Hepatocyte (in vitro differentiated cells): ENCODE data around the gene CCDC88C.

Source experiments
- EZH2 ChIP-seq: fragments of 200-600 bp; sonication (generic); IDR thresholded peaks from 2 replicates; pipeline ENCODE4 v1.6.1; 2016; ENCODE audit warnings: antibody characterized with exemption, mild to moderate bottlenecking, borderline replicate concordance
- EZH2phosphoT487 ChIP-seq: fragments of 200-600 bp; sonication (generic); IDR thresholded peaks from one replicate; pipeline ENCODE4 v1.6.1; 2018; ENCODE audit warnings: antibody characterized with exemption, mild to moderate bottlenecking, low read depth, moderate library complexity; ENCODE audit not compliant: unreplicated experiment, severe bottlenecking
- TF ChIP-seq, protein P1 (sequence below): fragments of 200-600 bp; sonication (generic); IDR thresholded peaks from 2 replicates; pipeline ENCODE4 v1.5.1; 2016; ENCODE audit warnings: antibody characterized with exemption, mild to moderate bottlenecking; ENCODE audit not compliant: poor library complexity

DNA sequence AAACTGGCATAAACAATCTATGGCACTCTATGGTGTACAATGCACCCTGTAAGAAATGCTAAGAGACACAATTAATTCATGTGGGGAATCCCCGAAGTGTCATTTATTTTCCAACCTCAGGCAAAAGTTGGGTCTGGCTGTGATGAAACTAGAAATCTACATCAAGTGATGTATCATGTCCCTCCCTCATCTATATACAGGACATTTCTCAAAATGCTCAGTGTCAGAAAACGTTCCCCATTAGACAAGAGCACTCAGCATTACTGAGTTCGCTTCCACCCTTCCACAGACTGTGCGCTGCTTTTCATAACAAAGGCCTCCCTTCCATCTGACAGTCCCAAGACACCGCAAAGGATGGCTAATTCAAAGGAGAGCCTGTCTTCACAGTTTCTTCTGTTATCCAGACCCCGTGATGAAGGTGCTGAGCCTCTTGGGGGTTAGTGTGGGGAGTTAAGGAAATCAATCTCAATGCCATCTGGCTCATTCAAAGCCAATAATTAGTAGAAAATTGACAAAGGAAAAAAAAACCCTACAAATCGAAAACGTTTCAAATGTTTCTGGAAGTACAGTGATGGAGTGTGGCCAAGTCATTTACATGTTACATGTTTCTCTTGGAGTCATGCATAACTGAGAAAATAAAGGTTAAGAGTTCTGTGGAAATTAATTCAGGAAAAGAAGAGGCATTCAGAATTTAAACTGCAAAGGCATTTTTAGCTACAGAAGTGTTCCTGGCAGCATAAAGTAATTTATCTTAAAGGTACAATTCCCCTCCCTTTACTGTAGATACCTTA is 7.5 kb downstream of the CCDC88C start:
- TF ChIP-seq, protein P1, sequence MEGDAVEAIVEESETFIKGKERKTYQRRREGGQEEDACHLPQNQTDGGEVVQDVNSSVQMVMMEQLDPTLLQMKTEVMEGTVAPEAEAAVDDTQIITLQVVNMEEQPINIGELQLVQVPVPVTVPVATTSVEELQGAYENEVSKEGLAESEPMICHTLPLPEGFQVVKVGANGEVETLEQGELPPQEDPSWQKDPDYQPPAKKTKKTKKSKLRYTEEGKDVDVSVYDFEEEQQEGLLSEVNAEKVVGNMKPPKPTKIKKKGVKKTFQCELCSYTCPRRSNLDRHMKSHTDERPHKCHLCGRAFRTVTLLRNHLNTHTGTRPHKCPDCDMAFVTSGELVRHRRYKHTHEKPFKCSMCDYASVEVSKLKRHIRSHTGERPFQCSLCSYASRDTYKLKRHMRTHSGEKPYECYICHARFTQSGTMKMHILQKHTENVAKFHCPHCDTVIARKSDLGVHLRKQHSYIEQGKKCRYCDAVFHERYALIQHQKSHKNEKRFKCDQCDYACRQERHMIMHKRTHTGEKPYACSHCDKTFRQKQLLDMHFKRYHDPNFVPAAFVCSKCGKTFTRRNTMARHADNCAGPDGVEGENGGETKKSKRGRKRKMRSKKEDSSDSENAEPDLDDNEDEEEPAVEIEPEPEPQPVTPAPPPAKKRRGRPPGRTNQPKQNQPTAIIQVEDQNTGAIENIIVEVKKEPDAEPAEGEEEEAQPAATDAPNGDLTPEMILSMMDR = no peak
- TF ChIP-seq EZH2 (no peak), EZH2phosphoT487 (no peak)
